ENCODE measurements around the gene SMPD4. TPM values are rescaled to one million over a fixed set of nuclear protein-coding genes. Genes with fewer than 3 reads are reported as not detected.
"Not testable (repeated sequence)": the region's sequence is repeated elsewhere in the genome, so short reads cannot be mapped to it uniquely, and the experiment has no call there.

The SMPD4 gene
- total RNA-seq, 1 experiment from 2014 or later: 50.6 TPM

- not testable (repeated sequence) for DNase-seq (ENCODE audit: low read depth)
Measured at GRCh38 chr2:130187859-130188792, 6.7 kb upstream of the SMPD4 start.

DNA sequence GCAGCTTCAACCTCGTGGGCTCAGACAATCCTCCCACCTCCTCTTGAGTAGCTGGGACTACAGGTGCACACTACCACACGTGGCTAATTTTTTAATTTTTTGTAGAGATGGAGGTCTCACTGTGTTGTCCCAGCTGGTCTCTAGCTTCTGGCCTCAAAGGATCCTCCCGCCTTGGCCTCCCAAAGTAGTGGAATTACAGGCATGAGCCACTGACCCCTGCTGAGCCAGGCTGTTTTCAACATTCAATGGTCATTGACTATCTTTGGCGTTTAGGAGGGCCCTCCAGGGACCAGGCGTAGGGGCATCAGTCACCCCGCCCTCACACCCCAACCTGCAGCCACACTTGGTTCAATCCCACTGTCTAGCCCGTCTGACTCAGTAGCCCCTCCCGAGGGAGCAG lies 5.9 kb upstream of the SMPD4 start:
- no peak for DNase-seq (ENCODE audit: low read depth)

GRCh38 chr2:130186391-130186790 lies 5.0 kb upstream of the SMPD4 start:
- no peak for DNase-seq (ENCODE audit: low read depth)

- DNase-seq (ENCODE audit: low read depth): no peak
Measured at GRCh38 chr2:130185896-130186295, 4.5 kb upstream of the SMPD4 start.

DNA sequence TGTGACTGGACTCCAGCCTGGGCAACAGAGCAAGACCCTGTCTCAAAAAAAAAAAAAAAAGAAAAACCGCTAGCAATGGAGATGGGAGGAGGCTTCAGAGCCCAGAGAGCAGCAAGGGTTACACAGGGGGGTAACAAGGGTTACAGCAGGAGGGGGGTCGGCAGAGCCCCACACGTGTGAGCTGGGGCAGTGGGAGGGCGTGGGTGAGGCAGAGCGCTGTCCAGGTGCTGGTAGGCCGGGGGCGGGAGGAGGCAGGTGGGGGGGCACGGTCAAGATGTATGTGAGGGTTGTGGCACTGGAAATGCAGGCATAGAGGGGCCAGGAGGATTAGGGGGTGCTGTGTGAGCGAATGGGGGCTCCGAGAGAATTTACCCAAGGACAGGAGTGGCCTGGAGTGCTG lies 4.0 kb upstream of the SMPD4 start:
- no peak for DNase-seq (ENCODE audit: low read depth)

DNA sequence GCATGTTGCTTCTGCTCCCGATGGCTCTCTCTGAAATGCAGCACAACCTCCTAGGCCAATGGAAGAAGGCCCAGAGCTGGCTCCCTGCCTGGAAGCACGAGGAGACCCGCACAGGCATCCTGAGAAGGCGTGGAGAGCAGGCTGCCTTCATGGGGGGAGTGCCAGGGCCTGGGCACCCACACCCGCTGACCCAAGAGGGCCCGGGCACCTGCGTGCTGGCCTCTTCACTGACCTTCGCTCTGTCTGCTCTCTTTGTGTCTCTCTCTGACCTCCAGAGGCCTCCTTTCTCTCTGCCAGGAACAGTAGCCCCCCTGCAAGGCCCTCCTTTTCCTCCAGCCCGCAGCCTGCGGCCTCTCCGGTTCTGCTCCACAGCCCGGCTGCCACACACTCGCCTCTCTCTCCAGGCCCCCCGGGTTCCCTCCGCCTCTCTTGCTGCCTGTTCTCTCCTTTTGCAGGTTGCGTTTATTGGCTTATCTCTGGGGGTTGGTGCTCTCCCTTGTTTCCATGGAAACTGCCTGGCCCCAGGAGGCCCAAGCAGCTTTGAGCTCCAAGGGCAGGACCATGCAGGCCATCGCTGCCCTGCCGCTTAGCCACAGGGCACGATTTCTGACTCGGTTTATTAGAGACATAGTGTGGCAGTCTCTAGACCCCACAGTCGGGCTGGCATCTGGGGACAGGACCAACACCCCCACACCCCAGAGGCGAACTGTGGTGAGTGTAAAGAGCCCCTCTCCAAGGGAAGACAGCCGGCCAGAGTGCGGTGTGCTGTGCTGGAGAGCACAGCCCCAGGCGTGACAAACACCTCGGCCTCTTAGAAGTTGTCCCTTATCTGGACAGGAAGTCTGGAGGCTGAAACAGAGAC lies 2.3 kb upstream of the SMPD4 start:
- no peak for DNase-seq (ENCODE audit: low read depth)

- not testable (repeated sequence) for DNase-seq (ENCODE audit: low read depth)
Measured at GRCh38 chr2:130182826-130183511, 1.6 kb upstream of the SMPD4 start.

- peak; percentile 80 for DNase-seq (ENCODE audit: low read depth)
Measured at GRCh38 chr2:130181880-130182682, 679 bp upstream of the SMPD4 start, which contains the start of gene MZT2B. TSS of gene MZT2B (plus strand) at chr2:130182262. CDS start at chr2:130182283, 21 bp downstream.

- DNase-seq (ENCODE audit: low read depth): not testable (repeated sequence)
Measured at GRCh38 chr2:130180404-130181324, 738 bp downstream of the SMPD4 start.

- not testable (repeated sequence) for DNase-seq (ENCODE audit: low read depth)
Measured at GRCh38 chr2:130174866-130175265, 6.5 kb downstream of the SMPD4 start.

DNA sequence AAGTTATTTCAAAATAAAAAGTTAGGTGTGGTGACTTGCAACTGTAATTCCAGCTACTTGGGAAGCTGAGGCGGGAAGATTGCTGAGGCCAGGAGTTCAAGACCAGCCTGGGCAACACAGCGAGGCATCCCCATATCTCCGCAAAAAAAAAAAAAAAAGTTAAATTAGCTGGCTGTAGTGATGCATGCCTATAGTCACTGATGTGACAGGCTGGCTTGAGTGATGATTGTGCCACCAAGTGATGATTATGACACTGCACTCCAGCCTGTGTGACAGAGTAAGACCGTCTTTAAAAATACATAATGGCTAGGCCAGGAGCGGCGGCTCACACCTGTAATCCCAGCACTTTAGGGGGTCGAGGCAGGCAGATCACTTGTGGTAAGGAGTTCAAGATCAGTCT lies 11.5 kb downstream of the SMPD4 start:
- no peak for DNase-seq (ENCODE audit: low read depth)

GRCh38 chr2:130169163-130169562 lies 12.2 kb downstream of the SMPD4 start:
- DNase-seq (ENCODE audit: low read depth): peak; percentile 34

GRCh38 chr2:130166611-130167010 lies 14.8 kb downstream of the SMPD4 start:
- not testable (repeated sequence) for DNase-seq (ENCODE audit: low read depth)

DNA sequence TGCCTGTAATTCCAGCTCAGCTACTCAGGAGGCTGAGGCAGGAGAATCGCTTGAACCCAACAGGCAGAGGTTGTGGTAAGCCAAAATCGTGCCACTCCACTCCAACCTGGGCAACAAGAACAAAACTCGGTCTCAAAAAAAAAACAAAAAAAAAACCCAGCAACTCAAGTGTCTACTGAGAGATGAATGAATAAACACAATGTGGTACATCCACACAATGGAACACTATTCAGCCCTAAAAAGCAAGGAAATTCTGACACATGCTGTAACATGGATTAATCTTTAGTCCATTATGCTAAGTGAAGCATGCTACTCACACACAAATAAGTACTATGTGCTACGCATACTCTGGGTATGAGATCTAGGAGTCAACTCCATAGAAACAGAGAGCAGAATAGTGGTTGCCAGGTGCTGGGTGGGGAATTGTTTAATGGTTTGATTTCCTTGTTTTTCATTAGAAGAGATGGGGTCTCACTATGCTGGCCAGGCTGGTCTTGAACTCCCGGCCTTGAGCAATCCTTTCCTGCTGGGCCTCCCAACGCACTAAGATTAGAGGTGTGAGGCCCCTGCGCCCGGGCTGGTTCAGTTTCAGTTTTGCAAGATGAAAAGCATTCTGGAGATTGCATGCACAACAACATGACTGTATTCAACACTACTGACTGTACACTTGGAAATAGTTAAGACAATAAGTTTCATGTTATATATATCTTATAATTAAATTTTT lies 15.9 kb downstream of the SMPD4 start:
- DNase-seq (ENCODE audit: low read depth): no peak

GRCh38 chr2:130162968-130163367 lies 18.4 kb downstream of the SMPD4 start:
- no peak for DNase-seq (ENCODE audit: low read depth)

- DNase-seq (ENCODE audit: low read depth): not testable (repeated sequence)
Measured at GRCh38 chr2:130162486-130162885, 18.9 kb downstream of the SMPD4 start.

DNA sequence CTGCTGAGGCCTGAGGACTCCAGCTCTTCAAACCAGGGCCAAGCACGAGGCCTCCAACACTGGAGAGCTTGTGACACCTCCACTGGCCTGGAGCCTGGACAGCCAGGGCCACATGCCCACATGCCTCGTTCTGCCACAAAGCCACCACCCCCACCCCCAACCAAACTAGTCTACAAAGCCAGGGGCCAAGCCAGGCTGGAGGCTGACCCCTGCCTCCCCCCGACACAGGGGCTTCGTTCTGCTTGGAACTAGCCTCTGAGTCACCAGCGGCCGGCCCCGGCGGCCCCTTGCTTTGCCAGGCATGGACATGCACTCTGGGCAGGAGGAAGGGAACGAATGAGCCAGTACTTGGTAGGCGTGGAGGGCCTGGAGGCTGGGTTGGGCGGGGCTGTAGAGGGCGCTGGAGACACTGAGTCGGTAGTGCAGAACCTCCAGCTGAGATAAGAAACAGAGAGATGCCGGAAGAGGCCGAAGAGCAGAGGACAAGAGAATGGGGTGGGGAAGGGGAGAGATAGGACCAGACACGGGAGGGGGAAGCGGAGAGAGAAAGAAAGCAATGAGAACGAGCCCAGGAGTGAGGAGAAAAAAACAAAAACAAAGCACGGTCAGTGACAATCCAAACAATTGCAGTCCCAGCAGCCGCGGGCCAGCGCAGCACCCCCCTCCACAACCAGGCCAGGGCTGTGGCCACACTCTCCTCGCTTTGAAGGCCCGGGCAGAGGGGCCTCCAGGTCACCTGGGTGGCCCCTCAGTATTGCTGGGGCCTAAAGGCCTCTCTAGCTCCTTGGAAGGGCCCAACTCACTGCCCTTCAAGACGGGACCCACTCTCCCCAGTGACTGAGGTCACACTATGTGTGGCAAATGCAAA lies 20.3 kb downstream of the SMPD4 start:
- not testable (repeated sequence) for DNase-seq (ENCODE audit: low read depth)

- no peak for DNase-seq (ENCODE audit: low read depth)
Measured at GRCh38 chr2:130160131-130160530, 21.3 kb downstream of the SMPD4 start.
